Measurements from ENCODE around the gene ZNF253. TPM values are rescaled to one million over a fixed set of nuclear protein-coding genes. Genes with fewer than 3 reads are reported as not detected.
"Not testable (repeated sequence)": the region's sequence is repeated elsewhere in the genome, so short reads cannot be mapped to it uniquely, and the experiment has no call there.

ZNF253 gene
- polyA plus RNA-seq, 3 donors = 0.45 to 1.5 (median 1.1) TPM

- no peak overlapping the region for H3K27ac ChIP-seq (ENCODE audit: low read depth in 1 of 2, low read length in 2 of 2)
- H3K9me3 ChIP-seq (replicated peaks in 1 of 2; ENCODE audit: control insufficient read depth in 1 of 2, insufficient read depth in 1 of 2, low read length in 2 of 2) = peaks cover 65 to 82% of the 10 kb centered on the region in 2 donors
- Mint-ChIP-seq H3K9me3 (peaks cover 20 to 78% (median 54%) of the 10 kb centered on the region in 7 donors), H3K4me3 (no peak overlapping the region), H3K36me3 (no peaks in the 10 kb centered on the region), H3K27me3 (ENCODE audit: low read depth in 3 of 3) (no peaks in the 10 kb centered on the region), H3K27ac (no peak overlapping the region), H3K4me1 (peaks cover 2% of the 10 kb centered on the region)
- H3K27me3 ChIP-seq (ENCODE audit: control insufficient read depth in 2 of 2, insufficient read depth in 2 of 2, low read length in 2 of 2) = no peaks in the 10 kb centered on the region
- no peaks in the 10 kb centered on the region for H3K79me2 ChIP-seq (ENCODE audit: insufficient read depth, low read length)
- H3K4me3 ChIP-seq (replicated peaks in 1 of 3; ENCODE audit: low read depth in 2 of 3, low read length in 3 of 3) = no peak overlapping the region
- intact Hi-C loops (cut with micrococcal nuclease) = no loop called here
- H4K20me1 ChIP-seq (ENCODE audit: insufficient read depth, low read length) = no peaks in the 10 kb centered on the region
- no peak overlapping the region for H3K4me2 ChIP-seq (replicated peaks; ENCODE audit: extremely low read depth, low read length, poor library complexity, severe bottlenecking)
- no peak for DNase-seq
- WGBS (ENCODE audit: insufficient coverage) = 100% methylated on average over 4 of the region's 6 CpGs
- H3K9ac ChIP-seq (ENCODE audit: insufficient read depth, low read length, poor library complexity, severe bottlenecking) = no peak overlapping the region
- no peak overlapping the region for H2AFZ ChIP-seq (ENCODE audit: insufficient read depth, low read depth, low read length, poor library complexity, severe bottlenecking)
- no peaks in the 10 kb centered on the region for H3K36me3 ChIP-seq (replicated peaks in 1 of 2; ENCODE audit: control insufficient read depth in 1 of 2, insufficient read depth in 2 of 2, low read length in 2 of 2)
- no peak for TF ChIP-seq CTCF (IDR thresholded peaks at IDR 0.05)
- H3K4me1 ChIP-seq (ENCODE audit: control insufficient read depth in 1 of 2, insufficient read depth in 2 of 2, low read length in 2 of 2) = no peaks in the 10 kb centered on the region
These were observed 16.6 kb upstream of the ZNF253 start for GRCh38 chr19:19849056-19849455.

DNA sequence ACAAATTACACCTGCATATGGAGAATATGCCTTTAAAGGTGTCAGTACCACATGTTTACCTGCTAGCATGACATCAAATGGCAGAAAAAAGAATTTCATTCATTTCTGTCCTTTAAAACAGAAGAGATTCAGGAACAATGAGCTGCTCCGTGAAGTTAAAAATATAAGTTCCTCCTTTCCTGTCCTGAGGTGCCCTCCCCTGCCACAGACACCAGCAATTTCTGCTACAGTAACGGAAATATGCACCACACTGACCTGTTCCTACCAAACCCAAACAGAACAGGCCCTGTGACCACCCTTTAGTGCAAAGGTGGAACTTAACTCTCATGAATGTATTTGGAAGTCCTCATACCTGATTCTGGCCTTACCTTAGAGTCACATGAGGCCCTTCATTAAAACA is 13.9 kb upstream of the ZNF253 start:
- H3K36me3 Mint-ChIP-seq; H3K9ac ChIP-seq (ENCODE audit: insufficient read depth, low read length, poor library complexity, severe bottlenecking); H3K4me1 Mint-ChIP-seq; H3K27me3 Mint-ChIP-seq (ENCODE audit: low read depth in 3 of 3); H3K79me2 ChIP-seq (ENCODE audit: insufficient read depth, low read length); H3K4me3 ChIP-seq (replicated peaks in 1 of 3; ENCODE audit: low read depth in 2 of 3, low read length in 3 of 3); H4K20me1 ChIP-seq (ENCODE audit: insufficient read depth, low read length); H3K4me2 ChIP-seq (replicated peaks; ENCODE audit: extremely low read depth, low read length, poor library complexity, severe bottlenecking); H3K4me1 ChIP-seq (ENCODE audit: control insufficient read depth in 1 of 2, insufficient read depth in 2 of 2, low read length in 2 of 2); H3K27ac Mint-ChIP-seq; intact Hi-C loops (cut with micrococcal nuclease); H3K27me3 ChIP-seq (ENCODE audit: control insufficient read depth in 2 of 2, insufficient read depth in 2 of 2, low read length in 2 of 2); H3K27ac ChIP-seq (ENCODE audit: low read depth in 1 of 2, low read length in 2 of 2); H2AFZ ChIP-seq (ENCODE audit: insufficient read depth, low read depth, low read length, poor library complexity, severe bottlenecking); DNase-seq; H3K4me3 Mint-ChIP-seq; H3K36me3 ChIP-seq (replicated peaks in 1 of 2; ENCODE audit: control insufficient read depth in 1 of 2, insufficient read depth in 2 of 2, low read length in 2 of 2): not testable (repeated sequence)
- H3K9me3 ChIP-seq (replicated peaks in 1 of 2; ENCODE audit: control insufficient read depth in 1 of 2, insufficient read depth in 1 of 2, low read length in 2 of 2) = peaks cover 54 to 80% of the 10 kb centered on the region in 2 donors
- H3K9me3 Mint-ChIP-seq = peaks cover 18 to 73% (median 60%) of the 10 kb centered on the region in 7 donors
- WGBS (ENCODE audit: insufficient coverage) = 10% methylated on average over 2 of the region's 2 CpGs
